ENCODE results near the gene HECTD4.

Gene HECTD4

DNA sequence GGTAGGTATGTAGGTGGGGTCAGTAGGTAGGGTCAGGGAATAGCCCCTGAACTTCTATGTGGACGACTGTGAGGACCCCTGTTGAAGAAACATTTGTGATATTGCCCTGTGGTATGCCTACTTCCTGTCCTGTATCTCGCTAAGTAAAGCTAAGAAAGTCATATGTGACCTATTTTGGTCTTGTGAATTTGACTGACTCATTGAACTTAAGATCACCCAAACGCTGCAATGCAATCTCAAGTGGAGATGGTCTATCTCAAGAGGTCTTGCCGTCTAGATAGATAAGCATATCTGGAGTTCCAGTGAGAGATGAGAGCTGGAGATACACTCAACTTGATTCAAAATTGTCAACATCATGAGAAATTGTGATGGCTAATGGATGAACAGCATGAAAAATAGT, 183.1 kb downstream of the HECTD4 start:
- no peaks in the 10 kb centered on the region for H3K4me1 ChIP-seq (ENCODE audit: control insufficient read depth in 1 of 2, insufficient read depth in 2 of 2, low read length in 2 of 2)
- H3K27me3 ChIP-seq (ENCODE audit: low read depth, low read length): no peaks in the 10 kb centered on the region
- H3K4me3 ChIP-seq (ENCODE audit: low read depth in 1 of 2, low read length in 2 of 2): no peak overlapping the region
- peaks cover 42 to 70% of the 10 kb centered on the region in 2 donors for H3K36me3 ChIP-seq (ENCODE audit: control insufficient read depth in 1 of 2, insufficient read depth in 2 of 2, low read length in 2 of 2)
- no peak overlapping the region for H3K27ac ChIP-seq (ENCODE audit: low read length)
- no peaks in the 10 kb centered on the region for H3K9me3 ChIP-seq (ENCODE audit: control insufficient read depth in 1 of 2, low read length in 2 of 2)

DNA sequence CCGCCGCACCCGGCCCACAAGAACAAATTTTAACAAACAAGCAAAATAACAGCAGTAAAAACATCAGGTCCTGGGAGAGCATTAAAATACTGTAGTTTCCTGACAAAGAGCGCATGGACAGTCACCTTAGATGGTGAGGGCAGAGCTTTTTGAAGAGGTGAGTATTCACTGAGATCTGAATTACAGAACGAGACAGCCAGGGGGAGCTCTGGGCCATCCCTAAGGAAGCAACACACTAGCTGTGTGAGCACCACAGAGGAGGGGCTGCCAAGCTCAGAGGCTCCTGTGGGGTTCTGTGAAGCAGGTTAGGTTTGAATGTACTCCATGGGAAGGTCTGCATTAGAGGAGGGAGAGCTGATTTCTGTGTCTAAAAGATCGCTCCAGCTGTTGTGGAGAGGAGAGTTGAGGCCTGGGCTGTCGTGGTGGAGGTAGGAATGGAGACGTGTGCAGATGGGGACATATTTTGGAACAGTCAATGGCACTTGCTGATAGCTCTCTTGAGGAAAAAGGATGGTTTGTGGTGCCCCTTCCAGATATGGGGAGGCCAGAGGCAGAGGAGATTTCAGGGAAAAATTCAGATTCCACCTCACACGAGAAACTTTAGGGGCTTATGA, 184.0 kb downstream of the HECTD4 start:
- Histone ChIP-seq H3K4me1 (ENCODE audit: control insufficient read depth in 1 of 2, insufficient read depth in 2 of 2, low read length in 2 of 2) (no peaks in the 10 kb centered on the region), H3K9me3 (ENCODE audit: control insufficient read depth in 1 of 2, low read length in 2 of 2) (no peaks in the 10 kb centered on the region), H3K4me3 (ENCODE audit: low read depth in 1 of 2, low read length in 2 of 2) (no peak overlapping the region), H3K27me3 (ENCODE audit: low read depth, low read length) (no peaks in the 10 kb centered on the region), H3K36me3 (ENCODE audit: control insufficient read depth in 1 of 2, insufficient read depth in 2 of 2, low read length in 2 of 2) (peaks cover 45 to 71% of the 10 kb centered on the region in 2 donors), H3K27ac (ENCODE audit: low read length) (no peak overlapping the region)

DNA sequence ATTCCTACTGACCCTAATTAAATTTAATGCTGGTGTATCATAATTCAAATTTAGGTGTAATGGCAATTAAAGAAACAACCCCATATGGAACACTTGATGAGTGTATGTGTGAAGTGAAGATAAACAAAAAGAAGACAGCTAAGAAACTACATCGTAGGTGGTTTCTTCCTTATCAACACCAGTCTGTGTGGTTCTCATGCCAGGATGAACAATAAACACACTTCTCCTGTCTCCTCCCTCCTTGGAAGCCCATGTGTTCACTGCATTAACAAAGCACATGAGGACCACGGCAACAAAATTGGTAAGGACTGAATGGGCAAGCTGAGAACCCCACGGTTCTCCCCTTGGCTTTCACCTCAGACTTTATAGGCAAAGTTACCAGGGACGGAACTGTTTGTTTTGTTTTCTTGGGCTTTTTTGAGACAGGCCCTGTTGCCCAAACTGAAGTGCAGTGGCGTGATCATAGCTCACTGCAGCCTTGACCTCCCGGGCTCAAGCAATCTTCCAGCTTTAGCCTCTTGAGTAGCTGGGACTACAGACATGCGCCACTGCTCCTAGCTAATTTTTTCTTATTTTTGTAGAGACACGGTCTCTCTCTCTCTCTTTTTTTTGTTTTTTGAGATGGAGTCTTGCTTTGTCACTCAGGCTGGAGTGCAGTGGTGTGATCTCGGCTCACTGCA, 185.9 kb downstream of the HECTD4 start:
- Histone ChIP-seq H3K27me3 (ENCODE audit: low read depth, low read length) (no peaks in the 10 kb centered on the region), H3K27ac (ENCODE audit: low read length) (no peak overlapping the region), H3K4me1 (ENCODE audit: control insufficient read depth in 1 of 2, insufficient read depth in 2 of 2, low read length in 2 of 2) (peaks cover 0 to 9% of the 10 kb centered on the region in 2 donors), H3K9me3 (ENCODE audit: control insufficient read depth in 1 of 2, low read length in 2 of 2) (no peaks in the 10 kb centered on the region), H3K4me3 (ENCODE audit: low read depth in 1 of 2, low read length in 2 of 2) (no peak overlapping the region), H3K36me3 (ENCODE audit: control insufficient read depth in 1 of 2, insufficient read depth in 2 of 2, low read length in 2 of 2) (peaks cover 51 to 77% of the 10 kb centered on the region in 2 donors)

DNA sequence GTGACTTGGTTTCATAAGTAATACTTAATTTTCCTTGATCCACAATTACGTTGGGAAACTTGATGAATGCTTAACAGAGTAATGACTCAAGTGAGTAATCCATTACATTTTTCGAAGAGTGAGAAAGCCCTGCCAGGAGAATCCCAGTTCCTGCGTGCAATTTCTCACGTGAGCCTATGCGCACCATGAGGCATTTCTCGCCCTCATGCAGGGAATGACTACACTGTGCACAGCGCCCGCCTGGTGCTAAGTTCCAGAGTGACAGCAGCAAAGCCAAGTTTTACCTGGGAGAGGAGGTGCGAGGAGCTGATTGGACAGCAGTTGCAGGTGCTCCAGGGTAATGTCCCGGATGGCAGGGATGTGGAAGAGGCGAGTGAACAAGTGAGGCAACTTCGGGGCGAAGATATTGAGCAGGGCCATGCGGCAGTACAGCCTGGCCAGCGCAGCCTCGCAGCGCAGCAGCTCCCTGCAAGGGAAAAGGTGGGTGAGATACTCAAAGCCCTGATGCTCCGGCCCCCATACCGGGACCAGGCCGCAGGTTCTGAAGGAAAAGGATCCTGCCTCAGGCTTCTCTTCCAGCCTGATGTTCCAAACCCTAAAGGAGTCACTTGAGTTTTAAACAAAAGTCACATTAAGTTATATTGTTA, 187.5 kb downstream of the HECTD4 start:
- H3K27ac ChIP-seq (ENCODE audit: low read length): no peak overlapping the region
- peaks cover 0 to 9% of the 10 kb centered on the region in 2 donors for H3K4me1 ChIP-seq (ENCODE audit: control insufficient read depth in 1 of 2, insufficient read depth in 2 of 2, low read length in 2 of 2)
- no peaks in the 10 kb centered on the region for H3K9me3 ChIP-seq (ENCODE audit: control insufficient read depth in 1 of 2, low read length in 2 of 2)
- no peaks in the 10 kb centered on the region for H3K27me3 ChIP-seq (ENCODE audit: low read depth, low read length)
- H3K36me3 ChIP-seq (ENCODE audit: control insufficient read depth in 1 of 2, insufficient read depth in 2 of 2, low read length in 2 of 2): peaks cover 47 to 68% of the 10 kb centered on the region in 2 donors
- H3K4me3 ChIP-seq (ENCODE audit: low read depth in 1 of 2, low read length in 2 of 2): no peak overlapping the region

DNA sequence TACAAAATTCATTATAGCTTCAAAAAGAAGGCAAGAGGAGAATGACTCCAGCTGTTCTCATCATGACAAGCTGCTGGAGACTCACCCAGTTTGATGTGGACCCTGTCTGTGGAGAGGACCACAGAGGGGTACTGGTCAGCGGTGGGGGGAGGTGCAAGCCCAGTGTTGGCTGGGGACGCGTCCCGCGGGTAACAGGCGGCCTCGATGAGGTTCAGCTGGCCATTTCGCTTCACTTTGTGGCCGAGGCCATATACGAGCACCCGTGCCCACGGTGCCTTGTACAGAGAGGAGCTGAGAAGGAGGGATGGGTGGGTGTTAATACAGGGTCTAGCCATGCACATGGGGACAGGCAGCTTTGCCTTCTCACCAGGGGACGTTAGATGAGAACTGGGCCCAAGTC, 189.8 kb downstream of the HECTD4 start:
- Histone ChIP-seq H3K4me1 (ENCODE audit: control insufficient read depth in 1 of 2, insufficient read depth in 2 of 2, low read length in 2 of 2) (peaks cover 0 to 9% of the 10 kb centered on the region in 2 donors), H3K4me3 (ENCODE audit: low read depth in 1 of 2, low read length in 2 of 2) (no peak overlapping the region), H3K9me3 (ENCODE audit: control insufficient read depth in 1 of 2, low read length in 2 of 2) (no peaks in the 10 kb centered on the region), H3K36me3 (ENCODE audit: control insufficient read depth in 1 of 2, insufficient read depth in 2 of 2, low read length in 2 of 2) (peaks cover 35 to 61% of the 10 kb centered on the region in 2 donors), H3K27ac (ENCODE audit: low read length) (no peak overlapping the region), H3K27me3 (ENCODE audit: low read depth, low read length) (no peaks in the 10 kb centered on the region)

DNA sequence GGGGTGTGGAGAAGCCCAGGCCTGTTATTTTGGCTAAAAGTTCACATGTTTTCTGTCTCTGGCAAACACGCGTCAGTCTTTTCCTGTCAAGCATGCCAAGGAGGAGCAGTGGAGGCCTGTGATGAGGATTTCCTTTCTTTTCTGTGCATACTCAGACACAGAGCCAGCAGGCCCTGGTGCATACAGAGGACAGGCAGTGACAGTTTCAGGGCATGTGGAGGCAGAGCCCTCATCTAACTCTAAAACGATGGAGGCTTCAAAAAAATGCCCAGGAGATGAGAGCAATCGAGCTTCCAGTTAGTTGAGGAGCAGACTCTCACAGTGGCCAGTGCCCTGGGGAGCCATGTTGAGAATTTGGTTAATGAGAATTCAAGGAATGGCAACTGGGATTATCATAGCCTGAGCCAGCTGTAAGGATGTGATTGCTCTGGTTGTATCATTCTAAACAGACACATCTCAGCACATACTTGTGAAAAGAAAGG, 190.3 kb downstream of the HECTD4 start:
- Histone ChIP-seq H3K4me3 (ENCODE audit: low read depth in 1 of 2, low read length in 2 of 2) (no peak overlapping the region), H3K27ac (ENCODE audit: low read length) (no peak overlapping the region), H3K36me3 (ENCODE audit: control insufficient read depth in 1 of 2, insufficient read depth in 2 of 2, low read length in 2 of 2) (peaks cover 35 to 61% of the 10 kb centered on the region in 2 donors)

DNA sequence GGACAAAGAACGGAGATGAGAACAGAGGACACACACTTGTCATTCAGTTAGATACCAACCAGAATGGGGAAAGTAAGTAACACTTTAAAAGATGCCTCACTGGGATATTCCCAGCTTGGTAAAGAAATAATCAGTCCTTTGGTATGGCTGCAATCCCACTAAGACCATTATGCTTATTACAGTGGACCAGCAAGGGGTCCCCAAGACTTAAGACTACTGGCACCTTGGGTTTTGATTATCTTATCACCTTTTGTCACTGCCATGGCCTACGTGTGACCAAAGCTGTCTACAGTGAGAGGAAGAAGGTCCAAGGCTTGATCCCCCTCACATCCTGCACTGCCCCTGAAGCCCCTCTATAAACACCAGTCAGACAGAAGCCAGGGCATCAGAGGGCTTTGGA, 191.0 kb downstream of the HECTD4 start:
- Histone ChIP-seq H3K4me3 (ENCODE audit: low read depth in 1 of 2, low read length in 2 of 2) (no peak overlapping the region), H3K27me3 (ENCODE audit: low read depth, low read length) (no peaks in the 10 kb centered on the region), H3K4me1 (ENCODE audit: control insufficient read depth in 1 of 2, insufficient read depth in 2 of 2, low read length in 2 of 2) (peaks cover 0 to 9% of the 10 kb centered on the region in 2 donors), H3K27ac (ENCODE audit: low read length) (no peak overlapping the region), H3K36me3 (ENCODE audit: control insufficient read depth in 1 of 2, insufficient read depth in 2 of 2, low read length in 2 of 2) (peaks cover 35 to 57% of the 10 kb centered on the region in 2 donors), H3K9me3 (ENCODE audit: control insufficient read depth in 1 of 2, low read length in 2 of 2) (no peaks in the 10 kb centered on the region)

More for the DNA sequence above, 190.3 kb downstream of the HECTD4 start:
- Histone ChIP-seq H3K27me3 (ENCODE audit: low read depth, low read length) (no peaks in the 10 kb centered on the region), H3K4me1 (ENCODE audit: control insufficient read depth in 1 of 2, insufficient read depth in 2 of 2, low read length in 2 of 2) (peaks cover 0 to 9% of the 10 kb centered on the region in 2 donors), H3K9me3 (ENCODE audit: control insufficient read depth in 1 of 2, low read length in 2 of 2) (no peaks in the 10 kb centered on the region)

DNA sequence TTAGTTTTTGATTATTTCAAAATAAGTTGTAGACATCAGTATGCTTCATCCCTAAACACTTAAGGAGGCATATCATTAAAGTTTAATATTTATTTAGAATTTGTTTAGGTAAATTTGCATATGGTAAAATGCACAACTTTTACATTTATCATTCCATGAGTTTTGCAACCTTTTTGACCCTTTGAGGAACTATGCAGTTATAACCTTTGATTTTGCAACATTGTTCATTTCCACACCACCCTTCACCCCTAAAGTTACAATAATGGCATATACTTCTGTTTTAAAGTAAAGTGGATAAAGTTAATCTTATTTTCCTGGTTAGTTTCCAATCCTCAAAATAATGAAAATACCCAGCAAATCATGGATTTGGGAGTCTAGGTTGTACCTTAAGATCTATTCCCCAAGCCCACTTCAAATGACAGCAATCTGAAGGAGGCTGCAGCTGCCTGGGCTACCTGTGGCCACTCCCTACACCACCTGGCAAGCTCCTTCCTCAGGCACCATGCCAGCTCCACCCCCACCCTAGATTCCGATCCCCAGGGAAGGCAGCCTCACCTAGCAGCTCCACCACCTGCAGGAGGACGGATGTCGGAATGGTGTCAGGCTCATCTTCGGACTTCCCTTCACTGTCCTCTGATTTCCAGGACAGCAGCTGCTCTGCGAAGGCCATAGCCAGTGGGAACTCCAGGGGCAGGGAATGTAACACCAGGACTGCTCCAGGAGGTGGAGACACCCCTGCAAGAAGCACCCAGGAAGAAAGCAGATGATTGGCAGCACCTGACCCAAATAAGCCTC, 191.8 kb downstream of the HECTD4 start:
- Histone ChIP-seq H3K4me3 (ENCODE audit: low read depth in 1 of 2, low read length in 2 of 2) (no peak overlapping the region), H3K36me3 (ENCODE audit: control insufficient read depth in 1 of 2, insufficient read depth in 2 of 2, low read length in 2 of 2) (peaks cover 35 to 52% of the 10 kb centered on the region in 2 donors), H3K4me1 (ENCODE audit: control insufficient read depth in 1 of 2, insufficient read depth in 2 of 2, low read length in 2 of 2) (peaks cover 0 to 10% of the 10 kb centered on the region in 2 donors), H3K9me3 (ENCODE audit: control insufficient read depth in 1 of 2, low read length in 2 of 2) (no peaks in the 10 kb centered on the region), H3K27ac (ENCODE audit: low read length) (no peak overlapping the region), H3K27me3 (ENCODE audit: low read depth, low read length) (no peaks in the 10 kb centered on the region)

DNA sequence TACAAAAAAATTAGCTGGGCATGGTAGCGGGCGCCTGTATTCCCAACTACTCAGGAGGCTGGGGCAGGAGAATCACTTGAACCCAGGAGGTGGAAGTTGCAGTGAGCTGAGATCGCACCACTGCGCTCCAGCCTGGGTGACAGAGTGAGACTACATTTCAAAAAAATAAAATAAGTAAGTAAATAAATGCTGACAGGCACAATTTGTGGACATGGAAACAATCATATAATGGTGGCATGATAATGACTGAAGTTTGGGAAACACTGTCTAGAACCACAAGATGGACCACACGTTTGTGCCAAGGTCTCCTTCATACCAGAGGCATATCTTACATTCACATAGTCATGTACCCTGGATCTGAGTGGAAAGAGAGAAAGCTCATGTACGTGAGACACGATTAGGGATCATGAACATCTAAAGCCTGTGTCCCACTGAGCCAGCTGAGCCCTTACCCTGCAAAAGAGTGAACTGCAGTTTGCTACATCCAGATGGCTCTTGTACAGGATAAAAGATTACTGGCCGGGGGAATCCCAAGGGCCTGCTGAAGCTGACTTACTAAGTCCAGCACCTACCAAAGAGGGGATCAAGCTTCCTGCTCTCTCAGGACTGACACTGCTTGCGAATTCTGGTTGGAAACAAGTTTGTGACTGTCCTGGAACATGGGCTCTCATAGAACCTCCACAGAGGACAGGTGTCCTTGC, 194.0 kb downstream of the HECTD4 start:
- Histone ChIP-seq H3K4me3 (ENCODE audit: low read depth in 1 of 2, low read length in 2 of 2) (no peak overlapping the region), H3K36me3 (ENCODE audit: control insufficient read depth in 1 of 2, insufficient read depth in 2 of 2, low read length in 2 of 2) (peaks cover 20 to 50% of the 10 kb centered on the region in 2 donors), H3K27ac (ENCODE audit: low read length) (no peak overlapping the region)

DNA sequence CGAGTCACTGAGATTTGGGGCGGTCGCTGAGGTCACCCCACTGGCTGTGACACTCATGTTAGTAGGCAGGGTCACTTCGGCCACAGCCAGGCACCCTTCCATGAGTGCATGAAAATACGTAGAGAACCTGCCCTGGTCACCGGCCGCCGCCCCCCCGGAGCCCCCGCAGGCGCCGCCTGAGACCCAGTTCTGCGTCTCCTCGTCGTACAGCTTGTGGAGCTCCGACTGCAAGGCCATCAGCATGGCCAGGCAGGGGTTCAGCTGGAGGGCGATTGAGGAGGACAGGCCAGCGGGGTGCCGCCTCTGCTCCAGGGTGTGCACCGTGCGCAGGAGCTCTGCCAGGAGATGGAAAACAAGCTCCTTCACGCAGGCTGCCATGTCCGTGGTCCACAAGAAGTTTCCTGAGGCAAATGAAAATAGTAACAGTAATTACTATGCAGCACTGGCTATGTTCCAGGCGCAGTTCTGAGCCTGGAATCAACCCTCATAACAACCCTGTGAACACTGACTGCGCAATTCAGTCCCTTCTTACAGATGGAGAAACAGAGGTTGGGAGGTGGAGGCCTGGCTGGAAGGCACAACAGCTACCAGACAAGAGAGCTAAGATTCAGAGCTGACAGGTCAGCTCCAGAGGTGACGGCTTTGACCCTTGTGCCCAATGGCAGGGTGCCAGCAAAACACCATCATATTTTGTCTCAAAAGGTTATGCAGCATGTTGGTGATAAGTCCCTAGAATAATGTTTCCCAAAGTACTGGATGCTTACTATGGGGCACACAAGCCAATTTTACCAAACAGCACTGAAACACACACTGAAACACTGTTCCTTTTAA, 196.9 kb downstream of the HECTD4 start:
- H3K4me1 ChIP-seq (ENCODE audit: control insufficient read depth in 1 of 2, insufficient read depth in 2 of 2, low read length in 2 of 2): peaks cover 0 to 6% of the 10 kb centered on the region in 2 donors
- H3K27ac ChIP-seq (ENCODE audit: low read length): no peak overlapping the region
- no peak overlapping the region for H3K4me3 ChIP-seq (ENCODE audit: low read depth in 1 of 2, low read length in 2 of 2)
- H3K36me3 ChIP-seq (ENCODE audit: control insufficient read depth in 1 of 2, insufficient read depth in 2 of 2, low read length in 2 of 2): peaks cover 10 to 42% of the 10 kb centered on the region in 2 donors
- no peaks in the 10 kb centered on the region for H3K9me3 ChIP-seq (ENCODE audit: control insufficient read depth in 1 of 2, low read length in 2 of 2)
- H3K27me3 ChIP-seq (ENCODE audit: low read depth, low read length): no peaks in the 10 kb centered on the region

More for the DNA sequence above, 194.0 kb downstream of the HECTD4 start:
- H3K4me1 ChIP-seq (ENCODE audit: control insufficient read depth in 1 of 2, insufficient read depth in 2 of 2, low read length in 2 of 2): peaks cover 0 to 15% of the 10 kb centered on the region in 2 donors
- H3K9me3 ChIP-seq (ENCODE audit: control insufficient read depth in 1 of 2, low read length in 2 of 2): no peaks in the 10 kb centered on the region
- no peaks in the 10 kb centered on the region for H3K27me3 ChIP-seq (ENCODE audit: low read depth, low read length)
